Measurements from ENCODE around the gene EPGN.
"Not testable (repeated sequence)": the region's sequence is repeated elsewhere in the genome, so short reads cannot be mapped to it uniquely, and the experiment has no call there.

Gene EPGN

DNA sequence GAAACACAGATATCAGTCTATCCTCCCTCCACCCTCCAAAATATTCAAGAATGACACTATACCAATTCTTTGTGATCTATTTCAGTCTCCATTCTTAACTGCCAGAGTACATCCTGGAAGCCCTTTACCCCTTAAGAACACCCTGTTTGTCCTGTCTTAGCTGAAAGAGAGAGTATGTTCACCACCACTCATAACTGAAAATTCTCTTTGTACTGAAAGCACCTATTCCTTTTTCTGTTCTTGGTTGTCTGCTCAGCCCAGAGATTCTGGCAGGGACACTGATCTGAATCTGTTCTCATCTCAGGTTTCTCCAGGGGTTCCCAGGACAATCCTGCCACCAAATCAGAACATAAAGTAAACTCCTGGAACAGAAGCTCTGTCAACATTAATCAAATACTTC, 31.2 kb downstream of the EPGN start:
- no peak for DNase-seq (ENCODE audit: low read depth in 2 of 2)

DNA sequence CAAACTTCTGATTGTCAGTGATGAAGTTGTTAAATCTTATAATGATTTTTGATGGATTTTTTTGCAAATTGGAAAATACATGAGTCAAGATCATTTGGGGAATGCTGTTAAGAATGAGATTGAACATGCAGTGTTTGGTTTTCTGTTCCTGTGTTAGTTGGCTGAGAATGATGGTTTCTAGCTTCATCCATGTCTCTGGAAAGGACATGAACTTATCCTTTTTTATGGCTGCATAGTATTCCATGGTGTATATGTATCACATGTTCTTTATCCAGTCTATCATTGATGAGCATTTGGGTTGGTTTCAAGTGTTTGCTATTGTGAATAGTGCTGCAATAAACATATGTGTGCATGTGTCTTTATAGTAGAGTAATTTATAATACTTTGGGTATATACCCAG, 32.2 kb downstream of the EPGN start:
- DNase-seq (ENCODE audit: low read depth in 2 of 2): not testable (repeated sequence)

DNA sequence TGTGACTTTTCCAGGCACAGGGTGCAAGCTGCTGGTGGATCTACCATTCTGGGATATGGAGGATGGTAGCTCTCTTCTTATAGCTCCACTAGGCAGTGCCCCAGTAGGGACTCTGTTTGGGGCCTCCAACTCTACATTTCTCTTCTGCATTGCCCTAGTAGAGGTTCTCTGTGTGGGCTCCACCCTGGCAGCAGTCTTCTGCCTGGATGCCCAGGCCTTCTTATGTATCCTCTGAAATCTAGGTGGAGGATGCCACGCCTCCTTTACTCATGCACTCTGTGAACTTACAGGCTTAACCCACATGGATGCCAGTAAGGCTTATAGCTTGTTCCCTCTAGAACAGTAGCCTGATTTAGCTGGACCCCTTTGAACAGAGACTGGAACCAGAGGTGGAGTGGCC, 35.8 kb downstream of the EPGN start:
- DNase-seq (ENCODE audit: low read depth in 2 of 2): no peak

DNA sequence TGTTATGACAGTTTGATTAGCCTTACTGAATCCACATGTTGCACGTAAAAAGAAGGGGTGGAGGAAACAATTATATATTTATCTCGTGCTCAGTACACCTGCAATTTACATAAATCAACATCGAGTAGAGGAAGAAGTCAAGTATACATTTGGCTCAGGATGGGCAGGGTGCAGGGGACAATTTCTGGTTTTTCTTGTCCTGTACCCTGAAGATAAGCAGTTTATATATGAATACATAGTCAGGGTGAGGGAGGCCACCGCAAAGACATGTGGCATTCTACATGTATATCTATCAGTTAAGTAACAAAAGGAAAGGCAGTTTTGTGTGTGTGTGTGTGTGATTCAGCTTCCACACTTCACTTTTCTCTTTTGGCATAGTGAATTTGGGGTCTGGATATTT, 45.6 kb downstream of the EPGN start:
- DNase-seq (ENCODE audit: low read depth in 2 of 2): no peak

DNA sequence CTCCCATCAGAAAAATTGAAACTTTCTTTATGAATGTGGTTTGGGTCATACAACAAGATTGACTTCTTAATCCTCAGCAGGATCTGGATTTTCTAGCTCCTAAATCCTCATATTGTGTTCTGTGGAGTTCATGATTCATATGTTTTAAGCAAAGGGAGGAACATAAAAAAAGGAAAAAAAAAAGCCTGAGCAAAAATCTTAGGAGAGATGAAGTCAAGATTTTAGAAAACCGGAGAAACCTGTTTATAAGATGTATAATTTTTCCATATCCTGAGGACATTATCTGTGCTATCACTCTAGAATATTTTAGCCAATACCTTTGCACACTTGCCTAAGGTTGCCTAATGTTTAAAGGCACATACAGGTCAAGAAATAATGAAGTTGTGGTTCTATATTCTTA, 49.7 kb downstream of the EPGN start:
- DNase-seq (ENCODE audit: low read depth in 2 of 2): no peak

DNA sequence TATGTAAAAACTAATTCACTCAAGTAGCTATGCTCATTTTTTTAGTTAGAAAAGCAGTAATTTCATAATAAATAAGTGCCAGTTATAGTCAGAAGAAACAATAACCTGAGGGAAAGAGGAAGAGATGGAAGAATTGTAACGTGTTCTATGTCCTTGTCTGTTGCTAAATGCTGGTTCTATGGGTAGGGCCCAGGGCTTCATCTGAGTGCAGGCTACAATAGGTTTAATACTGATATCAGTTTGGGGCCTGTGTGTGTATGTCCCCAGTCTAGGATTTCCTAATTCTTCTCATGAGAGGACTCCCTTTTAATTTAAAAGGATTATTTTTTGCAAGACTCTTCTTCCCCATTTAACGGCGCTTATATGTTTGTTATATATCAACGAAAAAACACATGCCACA, 53.4 kb downstream of the EPGN start:
- DNase-seq (ENCODE audit: low read depth in 2 of 2): no peak

DNA sequence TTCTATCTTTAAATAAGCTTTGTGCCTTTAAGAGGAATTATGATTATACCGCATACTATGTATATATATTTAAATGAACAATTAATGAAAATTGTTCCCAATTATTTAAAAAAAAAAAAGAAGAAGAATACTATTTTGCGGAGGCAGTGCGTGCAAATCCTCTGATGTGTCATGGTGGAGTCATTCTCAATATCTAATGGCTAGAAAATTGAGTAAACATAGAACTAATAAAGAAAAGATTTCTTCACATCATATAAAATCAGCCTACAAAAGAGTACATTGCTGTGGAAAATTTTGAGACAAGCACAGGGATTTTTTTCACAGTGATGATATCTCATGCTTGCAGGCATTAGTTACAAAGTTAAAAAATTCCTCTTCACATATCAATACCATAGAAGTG, 54.1 kb downstream of the EPGN start:
- DNase-seq (ENCODE audit: low read depth in 2 of 2): no peak

DNA sequence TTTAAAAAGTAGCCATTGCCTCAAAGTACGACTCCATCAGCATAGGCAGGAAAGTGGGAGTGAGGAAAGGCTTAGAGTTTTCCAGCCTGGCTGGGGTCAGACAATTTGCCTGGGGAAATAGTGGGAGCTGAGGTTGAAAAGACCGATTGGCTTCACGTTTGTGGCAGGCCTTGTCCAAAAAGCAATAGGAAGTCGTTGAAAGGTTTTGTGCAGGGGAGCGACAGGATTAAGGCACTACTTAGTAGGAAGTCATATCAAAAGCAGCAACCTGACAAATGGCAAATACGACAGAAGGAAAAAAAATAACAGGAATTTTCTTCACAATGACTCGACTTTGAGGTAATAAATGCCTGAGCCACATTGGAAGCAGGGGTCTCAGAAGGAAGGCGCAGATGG, 56.0 kb downstream of the EPGN start:
- no peak for DNase-seq (ENCODE audit: low read depth in 2 of 2)

DNA sequence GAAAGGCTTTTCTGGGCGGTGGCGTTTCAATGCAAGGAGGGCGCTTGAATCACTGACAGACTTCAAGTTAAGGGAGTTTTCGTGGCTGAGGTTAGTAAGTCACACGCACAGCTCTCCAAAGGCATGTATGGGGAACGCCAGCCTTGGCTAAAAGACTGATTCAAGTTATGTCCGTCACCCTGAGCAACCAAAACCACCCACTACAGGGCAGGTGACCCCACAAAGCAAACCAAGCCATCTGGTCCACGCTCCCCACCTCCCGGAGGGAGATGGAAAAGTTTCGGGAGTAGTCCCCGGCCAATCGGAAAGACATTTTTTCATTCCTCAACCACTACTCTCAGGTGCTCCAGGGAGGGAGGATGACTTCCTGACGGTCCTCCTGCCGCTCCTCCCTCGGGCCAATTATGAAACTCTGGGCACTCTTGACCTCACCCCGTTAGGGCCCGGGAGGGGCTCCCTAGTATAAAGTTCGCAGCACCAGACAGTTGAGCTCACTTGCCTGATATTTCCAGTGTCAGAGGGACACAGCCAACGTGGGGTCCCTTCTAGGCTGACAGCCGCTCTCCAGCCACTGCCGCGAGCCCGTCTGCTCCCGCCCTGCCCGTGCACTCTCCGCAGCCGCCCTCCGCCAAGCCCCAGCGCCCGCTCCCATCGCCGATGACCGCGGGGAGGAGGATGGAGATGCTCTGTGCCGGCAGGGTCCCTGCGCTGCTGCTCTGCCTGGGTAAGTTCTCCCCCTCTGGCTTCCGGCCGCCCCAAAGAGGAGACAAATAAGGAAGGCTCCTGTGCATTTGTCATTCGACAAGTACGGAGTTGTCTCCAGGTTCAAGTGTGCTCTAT, 56.6 kb downstream of the EPGN start, which contains the start of gene EREG:
Gene EREG (plus strand): TSS at position 494 of the 840 bp plus-strand sequence. CDS start 164 bp downstream, at position 658.
- no peak for DNase-seq (ENCODE audit: low read depth in 2 of 2)

DNA sequence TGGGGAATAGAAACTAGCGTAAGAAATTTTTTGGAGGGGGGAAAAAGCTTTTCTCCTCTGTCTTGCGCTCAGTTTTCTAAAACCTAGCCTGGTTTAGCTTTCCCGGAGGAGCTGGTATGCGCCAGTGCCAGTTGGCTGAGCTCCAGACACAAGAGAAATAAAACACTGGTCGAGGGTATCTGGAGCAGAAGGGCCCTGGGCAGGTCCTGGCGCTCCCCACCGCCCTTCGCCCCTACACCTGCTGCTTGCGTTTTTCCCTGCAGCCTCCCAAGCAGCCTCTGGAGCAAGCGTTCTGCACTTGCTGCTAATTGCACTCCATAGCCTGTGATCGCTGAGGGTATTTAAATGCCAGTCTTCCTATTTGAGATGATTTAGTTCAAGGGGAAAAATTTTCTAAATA, 57.5 kb downstream of the EPGN start:
- DNase-seq (ENCODE audit: low read depth in 2 of 2): no peak
